OCI-LY3 (cell line): ENCODE data around the gene GOLGA2.
"Not testable (repeated sequence)": the region's sequence is repeated elsewhere in the genome, so short reads cannot be mapped to it uniquely, and the experiment has no call there.

ENCODE experiments used
- H2AFZ ChIP-seq: fragments of 200-600, 300-600 bp; shearing (Covaris generic); 2 replicates; pipeline ENCODE4 v1.6.0; 2014; ENCODE audit warnings: antibody characterized with exemption, low read depth, low read length
- H3K27ac ChIP-seq: fragments of 200-600, 300-600 bp; sonication (generic); 2 replicates; pipeline ENCODE4 v1.5.1; 2014; ENCODE audit warnings: mild to moderate bottlenecking, low read length, moderate library complexity, mixed read lengths
- H3K27me3 ChIP-seq: fragments of 200-600, 300-600 bp; sonication (generic); 2 replicates; pipeline ENCODE4 v1.6.1; 2014; ENCODE audit warnings: low read depth, low read length, mixed read lengths
- H3K36me3 ChIP-seq: fragments of 200-600, 300-600 bp; sonication (generic); replicated peaks from 2 replicates; pipeline ENCODE3; 2014; ENCODE audit warnings: low read depth, low read length, mixed read lengths
- H3K4me1 ChIP-seq: fragments of 300-600, 200-600 bp; sonication (generic); 2 replicates; pipeline ENCODE4 v1.6.1; 2014; ENCODE audit warnings: low read length, mixed read lengths
- H3K4me2 ChIP-seq: fragments of 200-600, 300-600 bp; sonication (generic); 2 replicates; pipeline ENCODE4 v1.6.1; 2014; ENCODE audit warnings: low read length, mixed read lengths
- H3K4me3 ChIP-seq: fragments of 300-600, 200-600 bp; sonication (generic); 2 replicates; pipeline ENCODE4 v1.5.1; 2014; ENCODE audit warnings: antibody characterized with exemption, mild to moderate bottlenecking, low read length, moderate library complexity
- H3K79me2 ChIP-seq: fragments of 300-600, 200-600 bp; shearing (Covaris generic); 2 replicates; pipeline ENCODE4 v1.6.1; 2014; ENCODE audit warnings: mild to moderate bottlenecking, low read length, mixed read lengths
- H3K9ac ChIP-seq: fragments of 300-600, 200-600 bp; shearing (Covaris generic); 2 replicates; pipeline ENCODE4 v1.6.0; 2014; ENCODE audit warnings: mild to moderate bottlenecking, low read length, moderate library complexity
- H3K9me3 ChIP-seq: fragments of 200-600, 300-600 bp; shearing (Covaris generic); 2 replicates; pipeline ENCODE4 v1.6.1; 2014; ENCODE audit warnings: low read length, mixed read lengths; ENCODE audit not compliant: insufficient read depth
- H4K20me1 ChIP-seq: fragments of 200-600, 300-600 bp; sonication (generic); 2 replicates; pipeline ENCODE4 v1.6.1; 2016; ENCODE audit warnings: low read length, mixed read lengths; ENCODE audit not compliant: insufficient read depth
- CTCF ChIP-seq: fragments of 200-600, 300-600 bp; sonication (generic); IDR thresholded peaks from 2 replicates; pipeline ENCODE4 v1.5.1; 2014; ENCODE audit warnings: antibody characterized with exemption, low read length, low read depth
- EZH2phosphoT487 ChIP-seq: fragments of 200-600 bp; shearing (Covaris generic); IDR thresholded peaks from 2 replicates; pipeline ENCODE4 v1.6.1; 2018; ENCODE audit warnings: antibody characterized with exemption, mixed run types, low read depth

Gene GOLGA2

GRCh38 chr9:128233817-128234406, 41.9 kb downstream of the GOLGA2 start:
- H3K4me2 ChIP-seq = no peak overlapping the region
- H3K9ac ChIP-seq = no peak overlapping the region
- 0 out of 2 replicates have a peak, but pooled peaks cover 7% of the 10 kb centered on the region for H3K27me3 ChIP-seq
- no peaks in the 10 kb centered on the region for H3K36me3 ChIP-seq
- no peaks in the 10 kb centered on the region for H3K79me2 ChIP-seq
- H2AFZ ChIP-seq = no peak overlapping the region
- H3K4me1 ChIP-seq = no peaks in the 10 kb centered on the region
- no peaks in the 10 kb centered on the region for H4K20me1 ChIP-seq
- H3K4me3 ChIP-seq = no peak overlapping the region
- TF ChIP-seq EZH2phosphoT487 (no peak), CTCF (no peak)
- H3K27ac ChIP-seq = no peak overlapping the region
- no peaks in the 10 kb centered on the region for H3K9me3 ChIP-seq

- Histone ChIP-seq H3K9me3 (no peaks in the 10 kb centered on the region), H3K36me3 (no peaks in the 10 kb centered on the region), H3K79me2 (no peaks in the 10 kb centered on the region), H3K27me3 (0 out of 2 replicates have a peak, but pooled peaks cover 7% of the 10 kb centered on the region), H3K4me1 (no peaks in the 10 kb centered on the region), H3K9ac (no peak overlapping the region), H3K27ac (no peak overlapping the region), H3K4me3 (no peak overlapping the region), H2AFZ (no peak overlapping the region), H4K20me1 (no peaks in the 10 kb centered on the region), H3K4me2 (no peak overlapping the region)
- TF ChIP-seq CTCF (no peak), EZH2phosphoT487 (no peak)
Measured at GRCh38 chr9:128232528-128233428, 43.0 kb downstream of the GOLGA2 start.

GRCh38 chr9:128231638-128232527, 43.9 kb downstream of the GOLGA2 start:
- Histone ChIP-seq H3K4me3 (no peak overlapping the region), H3K9me3 (no peaks in the 10 kb centered on the region), H3K27me3 (0 out of 2 replicates have a peak, but pooled peaks cover 7% of the 10 kb centered on the region), H3K4me1 (no peaks in the 10 kb centered on the region), H3K36me3 (no peaks in the 10 kb centered on the region), H2AFZ (no peak overlapping the region), H3K9ac (no peak overlapping the region), H3K27ac (no peak overlapping the region), H4K20me1 (no peaks in the 10 kb centered on the region), H3K79me2 (no peaks in the 10 kb centered on the region), H3K4me2 (no peak overlapping the region)
- TF ChIP-seq CTCF (no peak), EZH2phosphoT487 (no peak)

GRCh38 chr9:128230897-128231296, 44.9 kb downstream of the GOLGA2 start:
- not testable (repeated sequence) for H3K27me3 ChIP-seq, H3K79me2 ChIP-seq, H3K27ac ChIP-seq, H3K4me3 ChIP-seq, H3K4me1 ChIP-seq, H2AFZ ChIP-seq, H4K20me1 ChIP-seq, H3K36me3 ChIP-seq, H3K4me2 ChIP-seq, H3K9me3 ChIP-seq, H3K9ac ChIP-seq
